ENCODE data around the gene TMEM222.
A peak's percentile ranks its signal among the peaks of the same experiment; 100 is the strongest.

Gene TMEM222

GRCh38 chr1:27342391-27342777 lies 20.4 kb downstream of the TMEM222 start:
- DNase-seq (peak; percentile 43), ATAC-seq (peak; percentile 54)

GRCh38 chr1:27342778-27343638 lies 21.0 kb downstream of the TMEM222 start:
- peak; percentile 38 for ATAC-seq

GRCh38 chr1:27343639-27344025 lies 21.7 kb downstream of the TMEM222 start:
- no peak for DNase-seq
- ATAC-seq: no peak

More at GRCh38 chr1:27342778-27343638, 21.0 kb downstream of the TMEM222 start:
- peak; percentile 69 for DNase-seq

- ATAC-seq: no peak
- no peak for DNase-seq
Measured at GRCh38 chr1:27345272-27345671, 23.3 kb downstream of the TMEM222 start.

- DNase-seq: no peak
- no peak for ATAC-seq
Measured at GRCh38 chr1:27346357-27346756, 24.4 kb downstream of the TMEM222 start.

GRCh38 chr1:27346991-27347624 lies 25.1 kb downstream of the TMEM222 start:
- no peak for ATAC-seq
- no peak for DNase-seq

GRCh38 chr1:27348861-27349783 lies 27.2 kb downstream of the TMEM222 start:
- DNase-seq (no peak), ATAC-seq (peak; percentile 47)

- DNase-seq (no peak), ATAC-seq (peak; percentile 6)
Measured at GRCh38 chr1:27349784-27350662, 28.1 kb downstream of the TMEM222 start.

- no peak for DNase-seq
Measured at GRCh38 chr1:27350663-27351540, 28.9 kb downstream of the TMEM222 start.

GRCh38 chr1:27351541-27352107 lies 29.7 kb downstream of the TMEM222 start:
- DNase-seq: no peak
- ATAC-seq: no peak

More at GRCh38 chr1:27350663-27351540, 28.9 kb downstream of the TMEM222 start:
- ATAC-seq: no peak

- DNase-seq (no peak), ATAC-seq (no peak)
Measured at GRCh38 chr1:27353166-27353565, 31.2 kb downstream of the TMEM222 start.

GRCh38 chr1:27353629-27354028 lies 31.7 kb downstream of the TMEM222 start:
- no peak for ATAC-seq
- no peak for DNase-seq

- ATAC-seq (no peak), DNase-seq (no peak)
Measured at GRCh38 chr1:27355683-27356082, 33.7 kb downstream of the TMEM222 start.

- DNase-seq (no peak), ATAC-seq (no peak)
Measured at GRCh38 chr1:27356277-27356618, 34.3 kb downstream of the TMEM222 start.

GRCh38 chr1:27356619-27357280 lies 34.8 kb downstream of the TMEM222 start:
- DNase-seq (peak; percentile 63), ATAC-seq (peak; percentile 70)

- peak; percentile 53 for ATAC-seq
Measured at GRCh38 chr1:27357281-27358037, 35.5 kb downstream of the TMEM222 start.

GRCh38 chr1:27358038-27358927 lies 36.3 kb downstream of the TMEM222 start:
- no peak for ATAC-seq
- no peak for DNase-seq

More at GRCh38 chr1:27357281-27358037, 35.5 kb downstream of the TMEM222 start:
- DNase-seq: peak; percentile 82

- no peak for DNase-seq
- no peak for ATAC-seq
Measured at GRCh38 chr1:27358928-27359313, 37.0 kb downstream of the TMEM222 start.
